Posterior cingulate gyrus (tissue), 11 donors: ENCODE results near the gene KLLN.
A peak's percentile ranks its signal among the peaks of the same experiment; 100 is the strongest.
"Not testable (repeated sequence)": the region's sequence is repeated elsewhere in the genome, so short reads cannot be mapped to it uniquely, and the experiment has no call there.

Source experiments
- DNase-seq, 10 donors: peaks; one replicate each; pipeline versions ENCODE4 v3.0.0 to v3.0.0-alpha.2; 2020 to 2021; ENCODE audit warnings: mixed read lengths in 3 of 10
- intact Hi-C: fragments of 100-400 bp; cut with DNase I; formaldehyde crosslinking; loops from one replicate; pipeline ENCODE4 v1.15.1; 2023

Gene KLLN, protein sequence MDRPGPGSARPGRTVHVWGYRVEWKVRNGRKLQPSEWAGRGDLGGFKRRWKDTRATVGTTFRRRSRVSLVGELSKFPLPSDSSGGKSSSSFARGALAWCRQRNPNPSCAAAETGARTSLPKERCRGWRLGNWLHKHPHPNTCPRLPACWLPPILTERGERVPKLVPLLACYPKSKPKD

GRCh38 chr10:87863053-87863943 is at the start of gene KLLN, which contains the start of gene PTEN:
TSS of gene KLLN (minus strand) at chr10:87863533. CDS start at chr10:87862487, 1,046 bp downstream.
TSS of gene PTEN (plus strand) at chr10:87863625. CDS start at chr10:87864470, 845 bp downstream.
- DNase-seq, result peak; percentile 82 to 98 (median 87)
- intact Hi-C loops, result loop anchor here (5.0 to 10.0 kb wide), 3 partner anchors 252 to 689 kb away; no protein-coding TSS in a partner anchor

- peak in 1 of 10 donors; percentile 41 for DNase-seq
Observed at GRCh38 chr10:87903396-87903795, 40.1 kb upstream of the KLLN start.

GRCh38 chr10:87897957-87898356 is 34.6 kb upstream of the KLLN start:
- intact Hi-C loops, DNase-seq: not testable (repeated sequence)

More at GRCh38 chr10:87903396-87903795, 40.1 kb upstream of the KLLN start:
- intact Hi-C loops, result not testable (repeated sequence)

GRCh38 chr10:87896216-87896615 is 32.9 kb upstream of the KLLN start:
- intact Hi-C loops, result no loop called here
- no peak for DNase-seq

DNA sequence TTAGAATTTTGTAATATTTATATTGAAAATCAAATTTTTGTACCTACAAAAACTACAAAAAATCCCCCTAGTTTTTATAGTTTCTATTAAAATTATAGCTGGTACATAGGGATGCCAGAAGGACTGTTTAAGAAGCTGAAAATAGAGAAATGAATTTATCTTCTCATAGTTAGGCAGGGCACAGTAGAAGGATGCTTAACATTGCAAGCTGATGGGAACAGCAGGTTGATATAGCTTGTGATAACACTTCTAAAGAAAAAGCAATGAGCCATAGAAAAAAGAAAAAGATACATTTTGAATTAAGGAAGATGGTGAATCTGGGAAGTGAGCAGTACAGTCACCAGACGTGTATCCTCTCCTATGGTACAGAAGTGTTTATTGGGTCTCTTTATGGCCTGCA is 32.1 kb upstream of the KLLN start:
- DNase-seq, result no peak
- intact Hi-C loops, result no loop called here

GRCh38 chr10:87887548-87888289 is 24.4 kb upstream of the KLLN start:
- DNase-seq, result peak in 1 of 10 donors; percentile 26
- intact Hi-C loops, result no loop called here

DNA sequence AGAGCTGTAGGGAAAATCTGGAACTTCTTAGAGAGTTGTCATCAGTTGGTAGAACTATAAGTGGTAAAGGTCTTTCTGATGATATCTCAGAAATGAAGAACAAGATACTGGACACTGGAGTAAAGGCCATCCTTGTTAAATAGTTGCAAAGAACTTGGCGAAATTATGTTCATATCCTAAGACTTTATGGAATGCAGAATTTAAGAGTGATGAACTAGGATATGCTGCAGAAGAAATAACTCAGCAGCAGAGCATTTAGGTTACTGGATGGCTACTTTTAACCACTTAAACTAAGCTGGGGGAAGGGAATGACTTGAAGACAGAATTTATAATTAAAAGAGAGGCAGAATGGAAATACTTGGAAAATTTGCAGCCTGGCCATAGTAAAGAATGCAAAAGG is 23.8 kb upstream of the KLLN start:
- intact Hi-C loops, result no loop called here
- DNase-seq, result no peak

GRCh38 chr10:87886635-87887034 is 23.3 kb upstream of the KLLN start:
- intact Hi-C loops, result no loop called here
- DNase-seq, result no peak

- DNase-seq, result no peak
- intact Hi-C loops, result no loop called here
Observed at GRCh38 chr10:87882555-87883294, 19.4 kb upstream of the KLLN start.

GRCh38 chr10:87881373-87882059 is 18.2 kb upstream of the KLLN start:
- intact Hi-C loops, DNase-seq: not testable (repeated sequence)

GRCh38 chr10:87880336-87880735 is 17.0 kb upstream of the KLLN start:
- intact Hi-C loops, result no loop called here
- DNase-seq, result no peak

DNA sequence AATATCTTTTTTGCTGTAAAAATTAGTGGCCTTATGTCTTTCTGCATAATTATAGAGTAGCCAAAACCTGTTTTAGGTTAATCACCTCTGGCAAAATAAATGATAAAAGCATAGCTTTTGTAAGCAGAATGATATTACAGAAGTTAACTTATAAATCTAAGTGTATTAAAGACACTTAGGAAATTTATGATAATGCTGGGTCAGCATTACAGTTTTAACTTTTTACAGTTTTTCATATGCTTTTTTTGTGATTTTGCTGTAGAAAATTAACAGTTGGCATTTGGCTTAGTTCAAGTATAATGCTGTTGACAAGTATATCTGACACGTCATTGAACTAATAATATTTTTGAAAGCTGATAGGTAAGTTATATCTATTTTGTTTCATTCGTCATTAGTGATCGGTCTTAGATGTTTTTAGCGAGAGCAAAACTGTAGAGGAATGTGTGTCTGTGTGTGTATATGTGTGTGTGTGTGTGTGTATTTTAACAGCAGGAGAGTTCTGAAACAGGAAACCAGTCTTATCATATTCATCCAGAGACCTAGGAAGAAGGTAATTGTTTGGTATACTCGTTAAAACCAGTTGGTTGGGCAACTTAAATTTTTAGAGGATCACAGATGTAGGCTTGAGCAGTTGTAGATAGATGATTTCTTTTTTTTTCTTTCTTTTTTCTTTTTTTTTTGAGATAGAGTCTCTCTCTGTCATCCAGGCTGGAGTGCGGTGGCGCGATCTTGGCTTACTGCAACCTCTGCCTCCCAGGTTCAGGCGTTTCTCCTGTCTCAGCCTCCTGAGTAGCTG is 15.5 kb upstream of the KLLN start:
- no peak for DNase-seq
- intact Hi-C loops, result no loop called here

GRCh38 chr10:87875929-87876571 is 12.7 kb upstream of the KLLN start:
- intact Hi-C loops, result no loop called here
- DNase-seq, result no peak

DNA sequence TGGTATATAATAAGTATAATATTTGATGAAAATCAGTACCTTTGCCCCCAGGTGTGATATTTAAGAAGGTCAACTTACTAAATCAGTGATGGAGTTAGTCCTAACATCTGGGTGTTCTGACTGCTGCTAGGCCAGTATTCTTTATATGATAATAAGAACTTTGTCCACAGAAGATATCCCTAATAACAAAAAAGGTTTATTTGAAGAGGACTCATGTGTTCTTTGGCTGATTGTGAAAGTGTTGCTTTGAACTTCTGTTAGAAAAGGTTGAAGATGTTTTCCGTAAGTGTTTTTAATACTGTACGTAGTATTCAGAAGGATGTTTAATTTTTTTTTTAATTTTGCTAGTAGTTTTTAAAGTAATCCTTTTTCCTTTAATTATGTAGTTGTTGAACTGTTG is 10.3 kb upstream of the KLLN start:
- DNase-seq, result no peak
- intact Hi-C loops, result no loop called here

DNA sequence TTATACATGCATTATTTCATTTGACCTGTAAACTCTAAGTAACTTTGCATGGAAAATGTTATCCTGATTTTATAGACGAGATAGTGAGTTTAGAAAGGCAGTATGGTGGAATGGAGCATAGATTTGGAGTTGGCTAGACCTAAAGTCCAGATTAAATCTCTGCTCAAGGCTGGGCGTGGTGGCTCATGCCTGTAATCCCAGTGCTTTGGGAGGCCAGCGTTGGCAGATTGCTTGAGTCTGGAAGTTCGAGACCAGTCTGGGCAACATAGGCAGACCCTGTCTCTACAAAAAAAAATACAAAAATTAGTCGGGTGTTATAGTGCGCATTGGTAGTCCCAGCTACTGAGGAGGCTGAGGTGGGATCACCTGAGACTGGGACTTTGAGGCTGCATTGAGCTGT is 9.5 kb upstream of the KLLN start:
- no peak for DNase-seq
- intact Hi-C loops, result no loop called here

DNA sequence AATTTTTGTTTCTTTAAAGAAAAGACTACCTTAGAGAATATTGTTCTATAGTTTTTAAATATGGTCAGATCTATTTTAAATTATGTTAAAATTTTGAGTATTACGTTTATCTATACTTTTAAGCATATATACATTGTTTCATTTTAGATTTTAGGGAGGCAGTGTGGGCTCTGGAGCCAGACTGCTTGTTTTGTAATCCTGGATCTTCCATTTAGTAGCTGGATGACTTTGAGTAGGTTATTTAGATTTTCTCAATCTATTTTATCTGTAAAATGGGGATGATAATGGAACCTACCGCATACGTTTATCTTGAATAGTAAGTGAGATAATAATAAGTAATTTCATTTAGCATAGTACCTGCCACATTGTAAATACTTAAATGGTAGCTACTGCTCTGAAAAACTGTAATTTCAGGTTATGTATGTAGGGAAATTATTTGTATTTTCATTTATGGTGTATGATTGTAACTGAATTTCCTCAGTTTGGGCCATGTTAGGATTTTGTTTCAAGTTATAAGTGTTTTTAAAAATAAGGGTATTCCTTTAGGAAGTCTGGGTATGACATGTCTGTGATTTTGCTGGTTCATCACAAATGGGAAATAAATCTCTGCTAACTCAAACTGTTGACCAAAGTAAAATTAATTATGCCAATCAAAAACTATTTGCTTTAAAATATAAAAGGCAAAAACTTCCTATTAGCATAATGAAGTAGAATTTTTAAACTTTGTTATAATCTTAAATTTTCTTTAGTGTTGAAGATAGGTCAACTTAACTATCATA is 6.6 kb upstream of the KLLN start:
- intact Hi-C loops, result loop anchor here (10.0 kb wide), 1 partner anchor 245 kb away; no protein-coding TSS in a partner anchor
- DNase-seq, result no peak

DNA sequence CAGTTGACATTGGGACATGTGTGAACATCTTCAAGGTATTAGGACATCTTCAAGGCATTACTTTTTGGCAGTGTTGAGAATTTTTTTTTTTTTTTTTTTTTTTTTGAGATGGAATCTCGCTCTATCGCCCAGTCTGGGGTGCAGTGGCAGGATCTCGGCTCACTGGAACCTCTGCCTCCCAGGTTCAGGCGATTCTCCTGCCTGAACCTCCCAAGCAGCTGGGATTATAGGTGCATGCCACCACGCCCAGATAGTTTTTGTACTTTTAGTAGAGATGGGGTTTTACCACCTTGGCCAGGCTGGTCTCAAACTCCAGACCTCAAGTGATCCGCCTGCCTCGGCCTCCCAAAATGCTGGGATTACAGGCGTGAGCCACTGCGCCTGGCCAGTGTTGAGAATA is 5.8 kb upstream of the KLLN start:
- DNase-seq, result not testable (repeated sequence)
- intact Hi-C loops, result loop anchor here (10.0 kb wide), 1 partner anchor 246 kb away; no protein-coding TSS in a partner anchor
